ENCODE data around the gene EFL1. TPM values are rescaled to one million over a fixed set of nuclear protein-coding genes. Genes with fewer than 3 reads are reported as not detected.
A peak's percentile ranks its signal among the peaks of the same experiment; 100 is the strongest.

Gene EFL1
- total and polyA plus RNA-seq, 2 donors from 2014 or later = 9.2 to 16.6 TPM

GRCh38 chr15:82126346-82126745 is 136.2 kb downstream of the EFL1 start:
- H3K9me3 ChIP-seq (ENCODE audit: control insufficient read depth in 2 of 3, insufficient read depth in 1 of 3, low read length in 3 of 3) = no peaks in the 10 kb centered on the region
- no peaks in the 10 kb centered on the region for H3K27me3 ChIP-seq (ENCODE audit: control insufficient read depth, insufficient read depth, low read length)
- no peaks in the 10 kb centered on the region for H3K36me3 ChIP-seq (ENCODE audit: control insufficient read depth in 2 of 3, insufficient read depth in 3 of 3, low read length in 3 of 3)
- intact Hi-C loops (cut with DNase I) = loop anchor here (10.0 kb wide), 1 partner anchor 62 kb away; no protein-coding TSS in a partner anchor
- DNase-seq (no peak), FAIRE-seq (no peak)
- peaks cover 0 to 5% (median 0%) of the 10 kb centered on the region in 3 donors for H3K4me1 ChIP-seq (ENCODE audit: control insufficient read depth in 2 of 3, insufficient read depth in 2 of 3, low read depth in 1 of 3, low read length in 3 of 3)
- no peak overlapping the region for H3K27ac ChIP-seq (ENCODE audit: low read depth in 2 of 2, low read length in 2 of 2)
- H3K4me3 ChIP-seq (ENCODE audit: low read length in 3 of 3) = no peak overlapping the region
- no peak for TF ChIP-seq CTCF (IDR thresholded peaks at IDR 0.05; ENCODE audit: borderline replicate concordance, extremely low read depth, insufficient read depth)
- no peak overlapping the region for H3K9ac ChIP-seq (ENCODE audit: low read length in 3 of 3)

GRCh38 chr15:82124331-82125263 is 137.9 kb downstream of the EFL1 start:
- Histone ChIP-seq H3K9me3 (ENCODE audit: control insufficient read depth in 2 of 3, insufficient read depth in 1 of 3, low read length in 3 of 3) (no peaks in the 10 kb centered on the region), H3K36me3 (ENCODE audit: control insufficient read depth in 2 of 3, insufficient read depth in 3 of 3, low read length in 3 of 3) (no peaks in the 10 kb centered on the region), H3K4me1 (ENCODE audit: control insufficient read depth in 2 of 3, insufficient read depth in 2 of 3, low read depth in 1 of 3, low read length in 3 of 3) (peaks cover 0 to 5% (median 0%) of the 10 kb centered on the region in 3 donors), H3K27ac (ENCODE audit: low read depth in 2 of 2, low read length in 2 of 2) (no peak overlapping the region), H3K9ac (ENCODE audit: low read length in 3 of 3) (no peak overlapping the region), H3K27me3 (ENCODE audit: control insufficient read depth, insufficient read depth, low read length) (no peaks in the 10 kb centered on the region), H3K4me3 (ENCODE audit: low read length in 3 of 3) (no peak overlapping the region)
- TF ChIP-seq CTCF (IDR thresholded peaks at IDR 0.05; ENCODE audit: borderline replicate concordance, extremely low read depth, insufficient read depth) = no peak
- DNase-seq (no peak), FAIRE-seq (no peak)
- intact Hi-C loops (cut with DNase I) = loop anchor here (10.0 kb wide), 1 partner anchor 60 kb away; no protein-coding TSS in a partner anchor

- no peak for FAIRE-seq
- peak in 1 of 5 donors; percentile 40 for DNase-seq
- Histone ChIP-seq H3K4me1 (ENCODE audit: control insufficient read depth in 2 of 3, insufficient read depth in 2 of 3, low read depth in 1 of 3, low read length in 3 of 3) (no peaks in the 10 kb centered on the region), H3K27ac (ENCODE audit: low read depth in 2 of 2, low read length in 2 of 2) (no peak overlapping the region), H3K36me3 (ENCODE audit: control insufficient read depth in 2 of 3, insufficient read depth in 3 of 3, low read length in 3 of 3) (no peaks in the 10 kb centered on the region), H3K9me3 (ENCODE audit: control insufficient read depth in 2 of 3, insufficient read depth in 1 of 3, low read length in 3 of 3) (no peaks in the 10 kb centered on the region), H3K4me3 (ENCODE audit: low read length in 3 of 3) (no peak overlapping the region), H3K27me3 (ENCODE audit: control insufficient read depth, insufficient read depth, low read length) (no peaks in the 10 kb centered on the region), H3K9ac (ENCODE audit: low read length in 3 of 3) (no peak overlapping the region)
- no peak for TF ChIP-seq CTCF (IDR thresholded peaks at IDR 0.05; ENCODE audit: borderline replicate concordance, extremely low read depth, insufficient read depth)
- intact Hi-C loops (cut with DNase I) = loop anchor here (10.0 kb wide), 1 partner anchor 58 kb away; no protein-coding TSS in a partner anchor
Measured at GRCh38 chr15:82122746-82123400, 139.7 kb downstream of the EFL1 start.

Data from kidney (tissue), 14 donors.